Heart right ventricle (tissue), 16 donors: ENCODE data around the gene SPON1. TPM values are rescaled to one million over a fixed set of nuclear protein-coding genes. Genes with fewer than 3 reads are reported as not detected.
"Not testable (repeated sequence)": the region's sequence is repeated elsewhere in the genome, so short reads cannot be mapped to it uniquely, and the experiment has no call there.

Experiments
- ATAC-seq, 8 donors: fragments of 200-7000 bp; cut with Tn5 transposase; one replicate each; pipeline ENCODE4 v1.9.1; 2020; ENCODE audit warnings: mild to moderate bottlenecking in 8 of 8, moderate library complexity in 8 of 8, moderate number of reproducible peaks in 1 of 8
- DNase-seq, 2 donors: peaks; one replicate each; pipeline ENCODE4 v3.0.0-alpha.2; 2020
- H3K27ac ChIP-seq, 10 donors: fragments of 200-600 bp; sonication (generic) in 2 of 10; one replicate each; pipeline versions ENCODE4 v1.5.0 to v1.8.0; 2020 to 2022; ENCODE audit warnings: mild to moderate bottlenecking in 3 of 10
- H3K27me3 ChIP-seq, 7 donors: fragments of 200-600 bp; one replicate each; pipeline ENCODE4 v1.8.0; 2021 to 2022; ENCODE audit warnings: mild to moderate bottlenecking in 2 of 7
- H3K36me3 ChIP-seq, 9 donors: fragments of 200-600 bp; sonication (generic) in 1 of 9; one replicate each; pipeline versions ENCODE4 v1.5.0 to v1.8.0; 2020 to 2022; ENCODE audit warnings: mild to moderate bottlenecking in 2 of 9
- H3K4me1 ChIP-seq, 9 donors: fragments of 200-600 bp; sonication (generic) in 1 of 9; one replicate each; pipeline versions ENCODE4 v1.5.0 to v1.8.0; 2020 to 2022; ENCODE audit warnings: mild to moderate bottlenecking in 4 of 9
- H3K4me3 ChIP-seq, 10 donors: fragments of 200-600 bp; sonication (generic) in 2 of 10; one replicate each; pipeline versions ENCODE4 v1.5.0 to v1.8.0; 2020 to 2022; ENCODE audit warnings: mild to moderate bottlenecking in 7 of 10, moderate library complexity in 2 of 10
- H3K9me3 ChIP-seq, 11 donors: fragments of 200-600 bp in 10 of 11; sonication (generic) in 2 of 11; one replicate each; pipeline versions ENCODE4 v1.5.0 to v1.8.0; 2013 to 2022; ENCODE audit warnings: mild to moderate bottlenecking in 2 of 11, control low read depth in 1 of 11, moderate library complexity in 1 of 11
- CTCF ChIP-seq, 9 donors: fragments of 200-600 bp; sonication (generic) in 2 of 9; IDR thresholded peaks; one replicate each; pipeline versions ENCODE4 v1.5.0 to v1.8.0; 2021 to 2022; ENCODE audit warnings: antibody characterized with exemption in 9 of 9, mild to moderate bottlenecking in 5 of 9, moderate library complexity in 1 of 9
- WGBS, 2 donors: extraction: QIAGEN DNeasy Blood & Tissue Kit; methylation state at CpG; one replicate each; pipeline ENCODE4 v1.1.7; 2013; ENCODE audit warnings: inconsistent platforms in 1 of 2; 5-methylcytosine and 5-hydroxymethylcytosine counted together
- intact Hi-C, 10 donors: fragments of 100-400 bp; cut with DNase I; formaldehyde crosslinking; loops; one replicate each; pipeline versions ENCODE4 v1.11.1 to v1.14.2; 2022
- polyA plus RNA-seq, 2 donors: library from polyadenylated mRNA; stranded (reverse); fragments of 200-250 nt; gene quantifications; one replicate each; pipeline ENCODE4 v1.2.3, GENCODE V29; 2013
- total RNA-seq, 10 donors: library from RNA; stranded (reverse); fragmentation: NEBNext Ultra II Directional in 3 of 10; extraction: Animal tissue kit (Norgen Biotek cat#: 25700) in 3 of 10; gene quantifications; one replicate each; pipeline versions ENCODE4 v1.2.1 to v1.2.4, GENCODE V29; 2021 to 2023
- donor health status: Arrhythmogenic right ventricular cardiomyopathy.
- donor health status: ischemic (EF 13 %, LVEDD 7.1; RV severe dilation, severe dysfunction).
- donor health status: healthy with polysubstance abuse.
- donor health status: DM: no; HTN: yes; CAD: no.
- donor health status: DM: no; HTN: no; CAD: no.
- donor health status: ischemic (EF 25% LVEDD 6.9; RV normal size, moderate dysfunction).
- donor health status: ischemic (EF 25% LVEDD 5.7; RV mildly dilated, moderate dysfunction).
- donor health status: healthy.
- donor health status: DM: yes; HTN: yes; CAD: no.
- donor health status: Ischemic cardiomyopathy.
- donor health status: ischemic (EF 35%, LVEDD 5.7; RV mildly dilated, moderate dysfunction).
- donor health status: nonischemic (EF 11% LVEDD 7.7; RV severe dilation, severe dysfunction).
- donor health status: DM: yes; HTN: yes; CAD: no.
- donor health status: PGD.
- donor health status: ischemic (EF 29% LVEDD 5.4; RV normal size, mild dysfunction).
- donor health status: nonischemic (EF 23%, LVEDD 6.1; RV moderate dilation, normal function).

SPON1 gene
- total and polyA plus RNA-seq, 12 donors = 2.9 to 14.7 (median 5.6) TPM

GRCh38 chr11:13921545-13921944, 41.0 kb upstream of the SPON1 start:
- 64 to 83% methylated on average over 8 of the region's 8 CpGs for WGBS, 2 donors

GRCh38 chr11:13923182-13923581, 39.3 kb upstream of the SPON1 start:
- peaks cover 0 to 4% (median 0%) of the 10 kb centered on the region in 7 donors for H3K27me3 ChIP-seq
- 78 to 80% methylated on average over 1 of the region's 1 CpG for WGBS, 2 donors
- no peak for TF ChIP-seq CTCF (IDR thresholded peaks at IDR 0.05)
- no peak for DNase-seq
- intact Hi-C loops = no loop called here
- peaks cover 0 to 25% (median 9%) of the 10 kb centered on the region in 9 donors for H3K4me1 ChIP-seq
- peak overlapping the region in 6 of 10 donors; percentile 24 to 78 (median 46) for H3K27ac ChIP-seq
- no peaks in the 10 kb centered on the region for H3K9me3 ChIP-seq
- ATAC-seq = no peak
- H3K4me3 ChIP-seq = no peak overlapping the region
- H3K36me3 ChIP-seq = no peaks in the 10 kb centered on the region

More at GRCh38 chr11:13921545-13921944, 41.0 kb upstream of the SPON1 start:
- TF ChIP-seq CTCF (IDR thresholded peaks at IDR 0.05) = no peak
- DNase-seq (no peak), ATAC-seq (no peak)
- Histone ChIP-seq H3K4me3 (no peak overlapping the region), H3K36me3 (no peaks in the 10 kb centered on the region), H3K9me3 (no peaks in the 10 kb centered on the region), H3K27me3 (peaks cover 0 to 13% (median 4%) of the 10 kb centered on the region in 7 donors), H3K27ac (no peak overlapping the region), H3K4me1 (peaks cover 0 to 27% (median 9%) of the 10 kb centered on the region in 9 donors)
- intact Hi-C loops = no loop called here

- intact Hi-C loops = no loop called here
- Histone ChIP-seq H3K27ac (peak overlapping the region in 6 of 10 donors; percentile 24 to 78 (median 46)), H3K4me1 (peaks cover 0 to 31% (median 9%) of the 10 kb centered on the region in 9 donors), H3K36me3 (no peaks in the 10 kb centered on the region), H3K9me3 (no peaks in the 10 kb centered on the region), H3K27me3 (peaks cover 0 to 4% (median 0%) of the 10 kb centered on the region in 7 donors), H3K4me3 (no peak overlapping the region)
- 56 to 58% methylated on average over 8 of the region's 8 CpGs for WGBS, 2 donors
- no peak for DNase-seq
- no peak for TF ChIP-seq CTCF (IDR thresholded peaks at IDR 0.05)
- ATAC-seq = peak in 6 of 8 donors; percentile 34 to 70 (median 48)
Measured at GRCh38 chr11:13923716-13924650, 38.5 kb upstream of the SPON1 start.

- peak overlapping the region in 4 of 10 donors; percentile 11 to 78 (median 34) for H3K27ac ChIP-seq
- ATAC-seq = peak in 4 of 8 donors; percentile 17 to 75 (median 52)
Measured at GRCh38 chr11:13924801-13925327, 37.7 kb upstream of the SPON1 start.

GRCh38 chr11:13926366-13926765, 36.2 kb upstream of the SPON1 start:
- DNase-seq, H3K27ac ChIP-seq: not testable (repeated sequence)
- 97 to 98% methylated on average over 5 of the region's 5 CpGs for WGBS, 2 donors

More at GRCh38 chr11:13924801-13925327, 37.7 kb upstream of the SPON1 start:
- Histone ChIP-seq H3K4me3 (no peak overlapping the region), H3K9me3 (no peaks in the 10 kb centered on the region), H3K27me3 (peaks cover 0 to 4% (median 0%) of the 10 kb centered on the region in 7 donors), H3K36me3 (no peaks in the 10 kb centered on the region), H3K4me1 (peaks cover 0 to 37% (median 12%) of the 10 kb centered on the region in 9 donors)
- intact Hi-C loops = no loop called here
- no peak for TF ChIP-seq CTCF (IDR thresholded peaks at IDR 0.05)
- 83 to 98% methylated on average over 2 of the region's 2 CpGs for WGBS, 2 donors
- no peak for DNase-seq

More at GRCh38 chr11:13926366-13926765, 36.2 kb upstream of the SPON1 start:
- H3K36me3 ChIP-seq, H3K27me3 ChIP-seq, intact Hi-C loops, H3K9me3 ChIP-seq, ATAC-seq, H3K4me3 ChIP-seq: not testable (repeated sequence)
- H3K4me1 ChIP-seq = peaks cover 0 to 37% (median 12%) of the 10 kb centered on the region in 9 donors
